OCI-LY1 (cell line): ENCODE measurements around the gene NAXD.

Experiments
- EZH2 ChIP-seq: fragments of 200-600 bp; sonication (generic), shearing (Covaris generic); IDR thresholded peaks from 2 replicates; pipeline ENCODE4 v1.8.0; 2017; ENCODE audit warnings: borderline replicate concordance, mixed run types, mild to moderate bottlenecking, antibody characterized with exemption, low read length, moderate library complexity, mixed read lengths
- TF ChIP-seq, protein P1 (sequence below): fragments of 200-600 bp; sonication (generic), shearing (Covaris generic); IDR thresholded peaks from 2 replicates; pipeline ENCODE4 v1.5.1; 2017; ENCODE audit warnings: mild to moderate bottlenecking, antibody characterized with exemption, low read length, moderate library complexity, mixed read lengths

DNA sequence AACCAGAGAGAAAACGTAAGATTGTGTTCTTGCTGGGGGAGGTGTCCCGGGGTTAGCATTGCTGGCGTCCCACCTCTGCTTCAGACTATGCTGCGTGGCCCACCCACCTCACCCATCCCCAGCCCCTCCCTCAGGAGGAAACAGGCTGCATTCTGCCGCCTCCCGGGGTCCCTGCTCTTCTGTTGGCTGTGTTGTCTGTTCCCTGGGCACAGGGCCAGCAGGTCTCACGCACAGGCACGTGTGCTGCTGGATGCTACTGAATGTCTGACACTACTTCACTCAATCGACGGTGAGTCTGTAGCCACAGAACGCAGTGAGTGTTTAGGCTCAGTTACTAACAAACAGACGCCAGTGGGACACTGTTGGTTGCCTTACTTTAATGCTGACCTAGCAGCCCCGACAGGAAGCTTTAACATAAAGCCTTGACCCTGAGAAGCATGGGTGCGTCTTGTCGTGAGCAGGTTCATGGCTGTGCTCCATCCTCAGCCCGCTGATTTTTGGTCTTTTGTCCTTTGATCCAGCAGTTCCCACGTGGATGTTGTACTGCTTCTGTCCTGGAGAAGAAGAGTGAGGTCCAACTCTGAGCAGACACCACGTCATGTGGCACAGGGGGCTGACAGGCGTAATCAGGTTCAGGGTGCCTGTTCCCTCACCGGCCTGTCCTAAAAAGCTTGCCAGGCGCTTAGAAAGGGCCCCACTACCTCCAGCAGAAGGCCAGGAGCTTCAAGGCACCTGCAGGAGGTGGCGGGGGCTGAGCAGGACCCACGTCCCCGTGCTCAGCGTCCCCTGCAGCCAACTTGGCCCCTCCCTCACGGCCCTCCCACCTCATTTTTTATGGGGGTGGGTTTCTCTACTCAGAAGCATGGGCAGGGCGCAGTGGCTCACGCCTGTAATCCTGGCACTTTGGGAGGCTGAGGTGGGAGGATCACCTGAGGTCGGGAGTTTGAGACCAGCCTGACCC lies 26.0 kb downstream of the NAXD start:
- TF ChIP-seq, protein P1, sequence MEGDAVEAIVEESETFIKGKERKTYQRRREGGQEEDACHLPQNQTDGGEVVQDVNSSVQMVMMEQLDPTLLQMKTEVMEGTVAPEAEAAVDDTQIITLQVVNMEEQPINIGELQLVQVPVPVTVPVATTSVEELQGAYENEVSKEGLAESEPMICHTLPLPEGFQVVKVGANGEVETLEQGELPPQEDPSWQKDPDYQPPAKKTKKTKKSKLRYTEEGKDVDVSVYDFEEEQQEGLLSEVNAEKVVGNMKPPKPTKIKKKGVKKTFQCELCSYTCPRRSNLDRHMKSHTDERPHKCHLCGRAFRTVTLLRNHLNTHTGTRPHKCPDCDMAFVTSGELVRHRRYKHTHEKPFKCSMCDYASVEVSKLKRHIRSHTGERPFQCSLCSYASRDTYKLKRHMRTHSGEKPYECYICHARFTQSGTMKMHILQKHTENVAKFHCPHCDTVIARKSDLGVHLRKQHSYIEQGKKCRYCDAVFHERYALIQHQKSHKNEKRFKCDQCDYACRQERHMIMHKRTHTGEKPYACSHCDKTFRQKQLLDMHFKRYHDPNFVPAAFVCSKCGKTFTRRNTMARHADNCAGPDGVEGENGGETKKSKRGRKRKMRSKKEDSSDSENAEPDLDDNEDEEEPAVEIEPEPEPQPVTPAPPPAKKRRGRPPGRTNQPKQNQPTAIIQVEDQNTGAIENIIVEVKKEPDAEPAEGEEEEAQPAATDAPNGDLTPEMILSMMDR, result no peak
- no peak for TF ChIP-seq EZH2
